Osteocyte (in vitro differentiated cells): ENCODE data around the gene C9. TPM values are rescaled to one million over a fixed set of nuclear protein-coding genes. Genes with fewer than 3 reads are reported as not detected.
"Not testable (repeated sequence)": the region's sequence is repeated elsewhere in the genome, so short reads cannot be mapped to it uniquely, and the experiment has no call there.

ENCODE experiments used
- DNase-seq: peaks from one replicate; pipeline ENCODE4 v3.0.0; 2021; ENCODE audit warnings: mixed read lengths; ENCODE audit not compliant: unreplicated experiment; ENCODE audit errors: extremely low spot score
- H3K27ac Mint-ChIP-seq: one replicate; pipeline ENCODE4 v1.8.0; 2021; ENCODE audit warnings: mild to moderate bottlenecking, mixed read lengths; ENCODE audit not compliant: unreplicated experiment
- H3K27me3 Mint-ChIP-seq: one replicate; pipeline ENCODE4 v1.8.0; 2021; ENCODE audit warnings: mixed read lengths; ENCODE audit not compliant: unreplicated experiment
- H3K36me3 Mint-ChIP-seq: one replicate; pipeline ENCODE4 v1.8.0; 2021; ENCODE audit warnings: mixed read lengths; ENCODE audit not compliant: unreplicated experiment
- H3K4me1 Mint-ChIP-seq: one replicate; pipeline ENCODE4 v1.8.0; 2021; ENCODE audit warnings: mixed read lengths; ENCODE audit not compliant: unreplicated experiment
- H3K4me3 Mint-ChIP-seq: one replicate; pipeline ENCODE4 v1.8.0; 2021; ENCODE audit warnings: mild to moderate bottlenecking, moderate library complexity, mixed read lengths; ENCODE audit not compliant: unreplicated experiment
- H3K9me3 Mint-ChIP-seq: one replicate; pipeline ENCODE4 v1.8.0; 2021; ENCODE audit warnings: mixed read lengths; ENCODE audit not compliant: unreplicated experiment
- total RNA-seq: library from RNA; stranded (reverse); gene quantifications from 2 replicates; pipeline ENCODE4 v1.2.1, GENCODE V29; 2021
- TF ChIP-seq, protein P1 (sequence below): fragments of 200-600 bp; sonication (generic); IDR thresholded peaks from 2 replicates; pipeline ENCODE4 v1.5.0; 2021; ENCODE audit warnings: antibody characterized with exemption, mild to moderate bottlenecking, moderate library complexity

The C9 gene
- total RNA-seq, 1 donor from 2014 or later, result not detected

DNA sequence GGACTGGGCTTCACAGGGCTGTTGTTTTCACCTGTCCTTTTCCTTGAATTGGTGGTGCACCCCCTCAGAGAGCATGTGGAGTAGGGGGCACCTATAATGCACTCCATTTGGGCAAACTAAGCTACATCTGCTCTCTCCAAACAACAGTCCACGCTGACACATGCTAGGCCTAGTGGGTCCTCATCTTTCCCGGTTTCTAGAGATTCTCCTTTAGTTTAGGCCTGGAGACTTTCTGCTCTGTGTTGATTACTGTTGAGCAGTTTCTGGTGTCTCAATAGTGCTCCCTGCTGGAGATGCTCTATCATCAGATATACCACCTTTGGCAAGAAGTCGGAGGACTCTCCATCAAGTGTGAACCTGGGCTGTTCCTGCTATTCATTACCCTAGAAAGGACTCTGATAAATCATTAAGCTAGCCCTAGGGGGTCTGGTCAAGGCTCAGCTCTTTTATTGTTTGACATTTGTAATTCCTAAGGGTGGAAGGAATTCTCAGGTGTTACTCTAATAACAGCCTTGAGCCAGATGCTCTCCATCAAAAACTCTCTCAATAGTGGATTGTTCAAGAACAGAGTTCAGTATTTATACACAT lies 81.0 kb downstream of the C9 start:
- Mint-ChIP-seq H3K27me3 (peaks cover 37% of the 10 kb centered on the region), H3K4me3 (no peak overlapping the region), H3K27ac (no peak overlapping the region), H3K9me3 (peaks cover 6% of the 10 kb centered on the region), H3K36me3 (no peaks in the 10 kb centered on the region), H3K4me1 (no peaks in the 10 kb centered on the region)
- no peak for DNase-seq
- TF ChIP-seq, protein P1, sequence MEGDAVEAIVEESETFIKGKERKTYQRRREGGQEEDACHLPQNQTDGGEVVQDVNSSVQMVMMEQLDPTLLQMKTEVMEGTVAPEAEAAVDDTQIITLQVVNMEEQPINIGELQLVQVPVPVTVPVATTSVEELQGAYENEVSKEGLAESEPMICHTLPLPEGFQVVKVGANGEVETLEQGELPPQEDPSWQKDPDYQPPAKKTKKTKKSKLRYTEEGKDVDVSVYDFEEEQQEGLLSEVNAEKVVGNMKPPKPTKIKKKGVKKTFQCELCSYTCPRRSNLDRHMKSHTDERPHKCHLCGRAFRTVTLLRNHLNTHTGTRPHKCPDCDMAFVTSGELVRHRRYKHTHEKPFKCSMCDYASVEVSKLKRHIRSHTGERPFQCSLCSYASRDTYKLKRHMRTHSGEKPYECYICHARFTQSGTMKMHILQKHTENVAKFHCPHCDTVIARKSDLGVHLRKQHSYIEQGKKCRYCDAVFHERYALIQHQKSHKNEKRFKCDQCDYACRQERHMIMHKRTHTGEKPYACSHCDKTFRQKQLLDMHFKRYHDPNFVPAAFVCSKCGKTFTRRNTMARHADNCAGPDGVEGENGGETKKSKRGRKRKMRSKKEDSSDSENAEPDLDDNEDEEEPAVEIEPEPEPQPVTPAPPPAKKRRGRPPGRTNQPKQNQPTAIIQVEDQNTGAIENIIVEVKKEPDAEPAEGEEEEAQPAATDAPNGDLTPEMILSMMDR, result peak; percentile 72

DNA sequence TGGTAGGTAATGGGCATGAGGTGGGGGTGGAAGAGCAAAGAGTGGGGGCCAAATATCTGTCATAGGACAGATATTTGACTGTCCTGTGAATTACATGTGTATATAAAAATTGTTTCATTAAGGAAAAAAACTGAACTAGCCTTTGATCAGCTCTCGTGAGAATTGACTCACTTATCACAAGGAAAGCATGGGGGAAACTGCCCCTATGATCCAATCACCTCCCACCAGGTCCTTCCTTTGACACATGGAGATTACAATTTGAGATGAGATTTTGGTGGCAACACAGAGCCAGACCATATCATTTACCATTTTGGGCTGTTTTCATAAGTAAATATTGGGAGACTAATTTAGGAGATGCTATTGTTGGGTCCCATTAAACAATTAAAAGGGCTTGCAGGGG lies 81.7 kb downstream of the C9 start:
- TF ChIP-seq, protein P1, result no peak
- H3K9me3 Mint-ChIP-seq, result peaks cover 6% of the 10 kb centered on the region
- no peak overlapping the region for H3K4me3 Mint-ChIP-seq
- H3K36me3 Mint-ChIP-seq, result no peaks in the 10 kb centered on the region
- H3K27me3 Mint-ChIP-seq, result peaks cover 43% of the 10 kb centered on the region
- H3K4me1 Mint-ChIP-seq, result no peaks in the 10 kb centered on the region
- H3K27ac Mint-ChIP-seq, result no peak overlapping the region
- DNase-seq, result no peak

DNA sequence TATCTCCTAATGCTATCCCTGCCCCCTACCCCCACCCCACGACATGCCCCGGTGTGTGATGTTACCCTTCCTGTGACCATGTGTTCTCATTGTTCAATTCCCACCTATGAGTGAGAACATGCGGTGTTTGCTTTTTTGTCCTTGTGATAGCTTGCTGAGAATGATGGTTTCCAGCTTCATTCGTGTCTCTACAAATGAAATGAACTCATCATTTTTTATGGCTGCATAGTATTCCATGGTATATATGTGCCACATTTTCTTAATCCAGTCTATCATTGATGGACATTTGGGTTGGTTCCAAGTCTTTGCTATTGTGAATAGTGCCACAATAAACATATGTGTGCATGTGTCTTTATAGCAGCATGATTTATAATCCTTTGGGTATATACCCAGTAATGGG lies 88.4 kb downstream of the C9 start:
- not testable (repeated sequence) for H3K4me1 Mint-ChIP-seq, DNase-seq, H3K4me3 Mint-ChIP-seq, H3K27ac Mint-ChIP-seq, H3K36me3 Mint-ChIP-seq, H3K9me3 Mint-ChIP-seq
- H3K27me3 Mint-ChIP-seq, result peaks cover 23% of the 10 kb centered on the region

DNA sequence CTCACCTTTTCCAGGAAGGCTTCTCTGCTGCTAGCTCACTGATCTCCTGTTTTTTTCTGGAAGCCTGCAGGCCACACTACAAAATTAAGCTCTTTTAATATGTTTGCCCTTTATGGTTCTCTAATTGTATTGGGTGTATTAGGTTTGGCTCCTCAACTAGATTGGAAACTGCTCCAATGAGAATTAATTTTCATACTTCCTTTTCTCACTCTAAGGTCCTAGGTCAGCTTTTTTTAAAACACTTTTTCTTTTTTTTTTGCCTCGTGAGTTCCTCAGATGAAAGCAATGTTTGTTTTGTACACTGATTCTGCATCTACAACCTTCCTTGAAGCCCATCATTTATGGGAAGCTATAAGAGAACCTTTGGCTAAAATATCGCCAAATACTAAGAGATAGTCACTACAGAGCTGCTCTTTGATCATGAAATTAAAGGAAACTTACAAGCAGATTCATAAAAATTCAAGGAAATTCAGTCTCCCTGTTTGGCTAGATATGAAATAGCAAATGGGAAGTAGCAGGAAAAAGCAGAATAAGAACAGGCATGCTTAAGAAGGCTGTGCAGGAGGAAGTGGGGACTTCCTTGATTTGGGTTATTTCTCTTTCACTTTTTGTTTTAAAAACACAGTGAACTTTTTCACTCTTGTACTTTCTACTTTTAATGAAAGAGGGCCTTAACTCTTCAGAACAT lies 89.8 kb downstream of the C9 start:
- H3K27ac Mint-ChIP-seq, result no peak overlapping the region
- no peak overlapping the region for H3K4me3 Mint-ChIP-seq
- peaks cover 3% of the 10 kb centered on the region for H3K4me1 Mint-ChIP-seq
- H3K27me3 Mint-ChIP-seq, result peaks cover 21% of the 10 kb centered on the region
- DNase-seq, result no peak
- no peaks in the 10 kb centered on the region for H3K9me3 Mint-ChIP-seq
- H3K36me3 Mint-ChIP-seq, result no peaks in the 10 kb centered on the region
- TF ChIP-seq, protein P1, result no peak

DNA sequence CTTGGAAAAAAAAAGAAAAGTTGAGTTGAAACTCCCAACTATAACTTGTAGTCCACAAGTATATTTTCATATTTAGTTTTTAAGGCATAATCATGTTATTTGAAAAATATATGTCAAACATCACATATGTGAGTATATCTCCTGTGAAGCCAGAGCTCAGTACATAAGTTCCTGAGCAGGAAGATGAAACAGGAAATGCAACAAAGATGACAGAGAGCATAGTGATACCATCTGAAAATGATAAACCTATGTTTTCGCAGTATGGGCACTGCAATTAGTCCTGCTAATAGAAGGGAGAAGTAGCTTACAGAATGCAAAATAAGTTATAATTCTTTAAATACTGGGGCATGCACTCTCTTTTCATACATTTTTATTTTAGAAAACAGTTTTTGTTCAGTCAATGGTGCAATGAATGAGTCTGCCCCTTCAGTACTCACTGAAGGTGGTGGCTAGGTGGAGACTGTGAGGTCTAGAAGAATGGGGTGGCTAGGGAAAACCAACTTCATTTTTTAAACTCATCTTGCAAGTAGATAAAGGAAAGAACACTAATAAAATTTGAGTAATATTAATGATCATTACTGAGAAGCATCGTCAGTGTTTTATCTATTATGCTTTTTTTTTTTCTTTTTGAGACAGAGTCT lies 90.9 kb downstream of the C9 start:
- H3K27me3 Mint-ChIP-seq, result peaks cover 19% of the 10 kb centered on the region
- H3K27ac Mint-ChIP-seq, result no peak overlapping the region
- no peaks in the 10 kb centered on the region for H3K36me3 Mint-ChIP-seq
- no peak for DNase-seq
- peaks cover 3% of the 10 kb centered on the region for H3K4me1 Mint-ChIP-seq
- TF ChIP-seq, protein P1, result no peak
- no peaks in the 10 kb centered on the region for H3K9me3 Mint-ChIP-seq
- no peak overlapping the region for H3K4me3 Mint-ChIP-seq

DNA sequence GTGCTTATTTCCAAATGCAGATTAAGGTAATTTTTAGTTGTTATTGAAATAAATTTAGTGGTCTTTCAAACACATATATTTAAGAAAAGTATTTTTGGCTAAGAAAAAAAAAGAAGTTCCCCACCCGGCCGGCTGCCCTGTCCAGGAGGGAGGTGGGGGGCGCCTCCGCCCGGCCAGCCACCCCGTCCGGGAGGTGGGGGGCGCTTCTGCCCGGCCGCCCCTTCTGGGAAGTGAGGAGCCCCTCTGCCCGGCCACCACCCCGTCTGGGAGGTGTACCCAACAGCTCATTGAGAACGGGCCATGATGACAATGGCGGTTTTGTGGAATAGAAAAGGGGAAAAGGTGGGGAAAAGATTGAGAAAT lies 91.4 kb downstream of the C9 start:
- not testable (repeated sequence) for H3K9me3 Mint-ChIP-seq, H3K4me3 Mint-ChIP-seq, DNase-seq, H3K36me3 Mint-ChIP-seq, H3K4me1 Mint-ChIP-seq, H3K27ac Mint-ChIP-seq
- peaks cover 15% of the 10 kb centered on the region for H3K27me3 Mint-ChIP-seq
